CD8-positive, alpha-beta memory T cell (primary cell): ENCODE measurements around the gene ASAP2. TPM values are rescaled to one million over a fixed set of nuclear protein-coding genes. Genes with fewer than 3 reads are reported as not detected.

Experiments
- CTCF ChIA-PET: fragments of 350-600 bp; sonication (Branson Sonifier 250); formaldehyde crosslinking; loops from one replicate; lab custom pipeline; 2021; ENCODE audit warnings: antibody characterized with exemption; lab: Charles Lee
- POLR2A ChIA-PET: fragments of 350-600 bp; sonication (Branson Sonifier 250); formaldehyde crosslinking; loops from one replicate; lab custom pipeline; 2021; ENCODE audit warnings: antibody characterized with exemption; lab: Charles Lee
- DNase-seq, 5 donors: peaks; one replicate each; pipeline versions ENCODE4 v3.0.0 to v3.0.0-alpha.2; 2020 to 2022; ENCODE audit warnings: mixed read lengths in 1 of 5
- H3K27ac ChIP-seq: one replicate; pipeline ENCODE4 v1.7.0; 2013; ENCODE audit warnings: low read depth, mild to moderate bottlenecking, low read length, moderate library complexity
- H3K27me3 ChIP-seq: 2 replicates; pipeline ENCODE4 v1.7.0; 2013; ENCODE audit warnings: low read length, mild to moderate bottlenecking; ENCODE audit not compliant: insufficient read depth, poor library complexity, severe bottlenecking
- H3K36me3 ChIP-seq: 2 replicates; pipeline ENCODE4 v1.7.0; 2013; ENCODE audit warnings: mild to moderate bottlenecking, low read length, moderate library complexity; ENCODE audit not compliant: insufficient read depth
- H3K4me1 ChIP-seq: 2 replicates; pipeline ENCODE4 v1.7.0; 2013; ENCODE audit warnings: mild to moderate bottlenecking, low read length, moderate library complexity; ENCODE audit not compliant: insufficient read depth
- H3K4me3 ChIP-seq: 2 replicates; pipeline ENCODE4 v1.7.0; 2013; ENCODE audit warnings: mild to moderate bottlenecking, low read length
- H3K9me3 ChIP-seq: 2 replicates; pipeline ENCODE4 v1.7.0; 2013; ENCODE audit warnings: mild to moderate bottlenecking, low read length
- H3K27ac Mint-ChIP-seq, 8 donors: one replicate each; pipeline ENCODE4 v1.8.0; 2020 to 2021; ENCODE audit warnings: mixed read lengths in 8 of 8, mild to moderate bottlenecking in 6 of 8, inconsistent platforms in 3 of 8, moderate library complexity in 3 of 8
- H3K27me3 Mint-ChIP-seq, 2 donors: one replicate each; pipeline ENCODE4 v1.8.0; 2020 to 2021; ENCODE audit warnings: mixed read lengths in 2 of 2, mild to moderate bottlenecking in 1 of 2, moderate library complexity in 1 of 2
- H3K36me3 Mint-ChIP-seq, 3 donors: one replicate each; pipeline ENCODE4 v1.8.0; 2020 to 2021; ENCODE audit warnings: mixed read lengths in 3 of 3, inconsistent platforms in 1 of 3, mild to moderate bottlenecking in 1 of 3
- H3K4me1 Mint-ChIP-seq, 3 donors: one replicate each; pipeline ENCODE4 v1.8.0; 2020 to 2021; ENCODE audit warnings: mixed read lengths in 3 of 3, inconsistent platforms in 1 of 3, mild to moderate bottlenecking in 1 of 3
- H3K4me3 Mint-ChIP-seq, 7 donors: one replicate each; pipeline ENCODE4 v1.8.0; 2020 to 2021; ENCODE audit warnings: mixed read lengths in 7 of 7, mild to moderate bottlenecking in 6 of 7, moderate library complexity in 4 of 7, inconsistent platforms in 2 of 7
- H3K9me3 Mint-ChIP-seq, 5 donors: one replicate each; pipeline ENCODE4 v1.8.0; 2020 to 2022; ENCODE audit warnings: mixed read lengths in 5 of 5, mild to moderate bottlenecking in 3 of 5, moderate library complexity in 2 of 5, inconsistent platforms in 1 of 5
- polyA plus RNA-seq: library from polyadenylated mRNA; unstranded; fragments of 300-500 nt; fragmentation: Illumina TruSeq; gene quantifications from one replicate; pipeline ENCODE4 v1.2.3, GENCODE V29; 2021
- total RNA-seq, 2 experiments: library from RNA; stranded (reverse); gene quantifications; one replicate each; pipeline ENCODE4 v1.2.3, GENCODE V29; 2021

Gene ASAP2
- total and polyA plus RNA-seq, 3 experiments from 2014 or later: 0.15 to 0.38 TPM; not detected in 1

GRCh38 chr2:9204939-9205338 lies 1.7 kb upstream of the ASAP2 start:
- Mint-ChIP-seq H3K4me1 (peaks cover 3 to 8% (median 6%) of the 10 kb centered on the region in 3 donors), H3K9me3 (no peaks in the 10 kb centered on the region), H3K4me3 (peak overlapping the region in 4 of 7 donors; percentile 16 to 62 (median 50)), H3K36me3 (peaks cover 0 to 2% (median 0%) of the 10 kb centered on the region in 3 donors), H3K27me3 (peaks cover 37 to 65% of the 10 kb centered on the region in 2 donors), H3K27ac (no peak overlapping the region)
- ChIA-PET CTCF (interaction anchor here (1.4 kb wide), 1 partner anchor 13 kb away, joined by 4 read pairs; no protein-coding TSS in a partner anchor), POLR2A (no interaction called here)
- no peak for DNase-seq
- no peak overlapping the region for H3K27ac ChIP-seq
- no peaks in the 10 kb centered on the region for H3K9me3 ChIP-seq
- H3K4me1 ChIP-seq: no peaks in the 10 kb centered on the region
- H3K4me3 ChIP-seq: no peak overlapping the region
- H3K27me3 ChIP-seq: peaks cover 9% of the 10 kb centered on the region
- H3K36me3 ChIP-seq: no peaks in the 10 kb centered on the region

- H3K27ac Mint-ChIP-seq: no peak overlapping the region
- H3K4me3 ChIP-seq: no peak overlapping the region
Observed at GRCh38 chr2:9205486-9205885, 1.1 kb upstream of the ASAP2 start.

GRCh38 chr2:9206991-9207640 lies 504 bp downstream of the ASAP2 start:
- Mint-ChIP-seq H3K36me3 (peaks cover 0 to 2% (median 0%) of the 10 kb centered on the region in 3 donors), H3K4me1 (peaks cover 3 to 8% (median 6%) of the 10 kb centered on the region in 3 donors), H3K27me3 (peaks cover 38 to 65% of the 10 kb centered on the region in 2 donors), H3K9me3 (no peaks in the 10 kb centered on the region), H3K4me3 (peak overlapping the region in 2 of 7 donors; percentile 35 to 47), H3K27ac (no peak overlapping the region)
- H3K4me1 ChIP-seq: no peaks in the 10 kb centered on the region
- no peaks in the 10 kb centered on the region for H3K9me3 ChIP-seq
- H3K27ac ChIP-seq: no peak overlapping the region
- H3K27me3 ChIP-seq: peaks cover 12% of the 10 kb centered on the region
- H3K36me3 ChIP-seq: no peaks in the 10 kb centered on the region
- no peak overlapping the region for H3K4me3 ChIP-seq
- ChIA-PET POLR2A (no interaction called here), CTCF (no interaction called here)
- DNase-seq: peak in 1 of 5 donors; percentile 5

More at GRCh38 chr2:9205486-9205885, 1.1 kb upstream of the ASAP2 start:
- H3K27me3 Mint-ChIP-seq: peaks cover 40 to 65% of the 10 kb centered on the region in 2 donors
- DNase-seq: no peak
- H3K36me3 Mint-ChIP-seq: peaks cover 0 to 2% (median 0%) of the 10 kb centered on the region in 3 donors
- Histone ChIP-seq H3K9me3 (no peaks in the 10 kb centered on the region), H3K27ac (peak overlapping the region; percentile 25), H3K27me3 (peaks cover 9% of the 10 kb centered on the region), H3K36me3 (no peaks in the 10 kb centered on the region), H3K4me1 (no peaks in the 10 kb centered on the region)
- ChIA-PET POLR2A (no interaction called here), CTCF (interaction anchor here (1.4 kb wide), 1 partner anchor 13 kb away, joined by 4 read pairs; no protein-coding TSS in a partner anchor)
- H3K4me3 Mint-ChIP-seq: peak overlapping the region; percentile 41 to 62 (median 55)
- peaks cover 3 to 8% (median 6%) of the 10 kb centered on the region in 3 donors for H3K4me1 Mint-ChIP-seq
- H3K9me3 Mint-ChIP-seq: no peaks in the 10 kb centered on the region

DNA sequence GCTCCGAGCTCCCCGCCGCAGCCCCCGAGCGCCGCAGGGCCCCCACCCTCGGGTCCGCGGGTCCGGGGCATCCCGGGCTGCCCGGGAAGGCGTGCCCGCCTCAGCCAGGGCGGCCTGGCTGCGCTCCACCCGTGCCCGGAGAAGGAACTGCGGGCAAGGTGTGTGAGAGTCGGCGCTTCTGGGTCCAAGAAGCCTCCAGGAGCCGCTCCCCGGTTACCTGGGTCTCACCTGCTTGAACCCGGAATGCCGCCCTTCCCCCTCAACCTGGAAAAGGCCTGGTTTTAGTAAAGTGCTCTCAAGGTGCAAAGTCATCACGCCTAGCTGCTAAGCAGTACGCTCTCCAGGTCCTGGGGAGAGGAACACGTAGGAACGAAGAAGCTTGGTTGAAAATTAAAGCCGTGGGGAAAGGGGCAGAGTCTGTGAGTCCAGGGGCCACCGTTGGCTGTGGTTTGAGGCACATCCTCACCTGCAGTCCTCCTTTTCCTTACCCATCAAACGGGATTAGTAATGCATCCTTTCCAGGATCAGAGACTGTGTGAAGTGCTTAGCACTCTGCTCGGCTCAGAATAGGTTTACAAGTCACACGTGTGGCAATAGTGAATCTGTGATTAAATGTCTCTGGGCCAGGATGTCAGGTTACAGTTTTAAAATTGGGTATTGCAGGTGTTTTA lies 1.2 kb downstream of the ASAP2 start:
- H3K4me3 ChIP-seq: no peak overlapping the region
- CTCF ChIA-PET: no interaction called here
- Mint-ChIP-seq H3K4me1 (peaks cover 3 to 8% (median 6%) of the 10 kb centered on the region in 3 donors), H3K27ac (peak overlapping the region in 1 of 8 donors; percentile 0), H3K9me3 (no peaks in the 10 kb centered on the region), H3K36me3 (peaks cover 0 to 2% (median 0%) of the 10 kb centered on the region in 3 donors), H3K27me3 (peaks cover 38 to 65% of the 10 kb centered on the region in 2 donors), H3K4me3 (peak overlapping the region; percentile 53 to 83 (median 60))
- no peak overlapping the region for H3K27ac ChIP-seq
- no peaks in the 10 kb centered on the region for H3K4me1 ChIP-seq
- POLR2A ChIA-PET: no interaction called here
- no peaks in the 10 kb centered on the region for H3K9me3 ChIP-seq
- H3K36me3 ChIP-seq: no peaks in the 10 kb centered on the region
- no peak for DNase-seq
- H3K27me3 ChIP-seq: peaks cover 12% of the 10 kb centered on the region

- Mint-ChIP-seq H3K4me3 (peak overlapping the region in 1 of 7 donors; percentile 4), H3K4me1 (peaks cover 3 to 8% (median 6%) of the 10 kb centered on the region in 3 donors), H3K36me3 (no peaks in the 10 kb centered on the region), H3K27ac (no peak overlapping the region), H3K27me3 (peaks cover 39 to 68% of the 10 kb centered on the region in 2 donors), H3K9me3 (no peaks in the 10 kb centered on the region)
- DNase-seq: no peak
- no peak overlapping the region for H3K27ac ChIP-seq
- no peaks in the 10 kb centered on the region for H3K4me1 ChIP-seq
- no peaks in the 10 kb centered on the region for H3K36me3 ChIP-seq
- ChIA-PET POLR2A (no interaction called here), CTCF (no interaction called here)
- no peaks in the 10 kb centered on the region for H3K9me3 ChIP-seq
- H3K4me3 ChIP-seq: no peak overlapping the region
- H3K27me3 ChIP-seq: peaks cover 12% of the 10 kb centered on the region
Observed at GRCh38 chr2:9208875-9209274, 2.3 kb downstream of the ASAP2 start.

DNA sequence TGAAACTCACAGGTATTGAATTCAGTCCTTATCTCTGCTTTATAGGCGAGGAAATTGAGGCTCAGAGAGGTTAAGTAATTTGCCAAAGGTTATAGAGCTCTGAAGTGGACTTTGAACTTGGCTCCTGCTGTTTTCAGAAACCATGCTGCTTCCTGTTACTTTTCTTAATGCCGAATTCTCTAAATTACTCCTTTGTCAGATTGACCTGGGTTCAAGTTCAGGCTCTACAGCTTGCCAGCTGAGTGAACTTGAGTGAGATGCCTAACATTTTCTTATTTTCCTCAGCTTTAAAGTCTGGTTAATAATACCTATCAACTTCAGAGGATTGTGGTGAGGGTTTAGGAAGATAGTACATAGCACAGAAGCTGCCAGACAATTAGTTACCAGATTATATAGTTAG lies 3.4 kb downstream of the ASAP2 start:
- POLR2A ChIA-PET: no interaction called here
- no peak overlapping the region for H3K4me3 Mint-ChIP-seq
- H3K36me3 ChIP-seq: no peaks in the 10 kb centered on the region

GRCh38 chr2:9211496-9211895 lies 4.9 kb downstream of the ASAP2 start:
- Histone ChIP-seq H3K4me3 (no peak overlapping the region), H3K36me3 (no peaks in the 10 kb centered on the region), H3K4me1 (no peaks in the 10 kb centered on the region), H3K9me3 (no peaks in the 10 kb centered on the region), H3K27me3 (peaks cover 3% of the 10 kb centered on the region), H3K27ac (no peak overlapping the region)
- Mint-ChIP-seq H3K36me3 (no peaks in the 10 kb centered on the region), H3K4me3 (no peak overlapping the region), H3K4me1 (peaks cover 0 to 14% (median 6%) of the 10 kb centered on the region in 3 donors), H3K9me3 (no peaks in the 10 kb centered on the region), H3K27me3 (peaks cover 24 to 57% of the 10 kb centered on the region in 2 donors), H3K27ac (no peak overlapping the region)
- POLR2A ChIA-PET: no interaction called here
- DNase-seq: no peak
- CTCF ChIA-PET: no interaction called here

More for the DNA sequence above, 3.4 kb downstream of the ASAP2 start:
- no peaks in the 10 kb centered on the region for H3K9me3 ChIP-seq
- no peaks in the 10 kb centered on the region for H3K9me3 Mint-ChIP-seq
- peaks cover 29 to 63% of the 10 kb centered on the region in 2 donors for H3K27me3 Mint-ChIP-seq
- no peaks in the 10 kb centered on the region for H3K36me3 Mint-ChIP-seq
- peaks cover 12% of the 10 kb centered on the region for H3K27me3 ChIP-seq
- H3K4me1 ChIP-seq: no peaks in the 10 kb centered on the region
- peaks cover 3 to 8% (median 6%) of the 10 kb centered on the region in 3 donors for H3K4me1 Mint-ChIP-seq
- no peak overlapping the region for H3K27ac Mint-ChIP-seq
- CTCF ChIA-PET: no interaction called here
- H3K4me3 ChIP-seq: no peak overlapping the region
- DNase-seq: no peak
- H3K27ac ChIP-seq: no peak overlapping the region
